Lung (tissue), 12 donors: ENCODE data around the gene C11orf91. TPM values are rescaled to one million over a fixed set of nuclear protein-coding genes. Genes with fewer than 3 reads are reported as not detected.
A peak's percentile ranks its signal among the peaks of the same experiment; 100 is the strongest.

ENCODE experiments used
- ATAC-seq: fragments of 200-7000 bp; cut with Tn5 transposase; one replicate; pipeline ENCODE4 v1.9.1; 2020; ENCODE audit warnings: moderate number of reproducible peaks; ENCODE audit not compliant: insufficient read depth, low FRiP score
- DNase-seq, 3 donors: peaks; one replicate each; pipeline ENCODE4 v3.0.0-alpha.2; 2013 to 2017
- H3K27ac ChIP-seq, 2 donors: one replicate each; pipeline ENCODE4 v1.5.1; 2013; ENCODE audit warnings: mild to moderate bottlenecking in 2 of 2, moderate library complexity in 2 of 2, control low read depth in 1 of 2, inconsistent platforms in 1 of 2, low read depth in 1 of 2, low read length in 1 of 2
- H3K27me3 ChIP-seq, 3 donors: one replicate each; pipeline ENCODE4 v1.5.1; 2013; ENCODE audit warnings: low read length in 2 of 3; ENCODE audit not compliant: control insufficient read depth in 3 of 3, insufficient read depth in 3 of 3
- H3K36me3 ChIP-seq, 4 donors: one replicate each; pipeline ENCODE4 v1.5.1; 2013; ENCODE audit warnings: low read length in 4 of 4, mild to moderate bottlenecking in 1 of 4, moderate library complexity in 1 of 4; ENCODE audit not compliant: control insufficient read depth in 4 of 4, insufficient read depth in 4 of 4
- H3K4me1 ChIP-seq, 5 donors: one replicate each; pipeline ENCODE4 v1.5.1; 2013; ENCODE audit warnings: low read length in 5 of 5, mild to moderate bottlenecking in 2 of 5, moderate library complexity in 1 of 5; ENCODE audit not compliant: control insufficient read depth in 5 of 5, insufficient read depth in 5 of 5
- H3K4me3 ChIP-seq: one replicate; pipeline ENCODE4 v1.5.1; 2013; ENCODE audit warnings: mild to moderate bottlenecking, control low read depth, moderate library complexity
- H3K9ac ChIP-seq, 2 donors: one replicate each; pipeline ENCODE4 v1.5.1; 2013; ENCODE audit warnings: low read length in 2 of 2, control low read depth in 1 of 2; ENCODE audit not compliant: insufficient read depth in 1 of 2
- H3K9me3 ChIP-seq, 4 donors: one replicate each; pipeline ENCODE4 v1.5.1; 2013; ENCODE audit warnings: low read length in 3 of 4, mild to moderate bottlenecking in 1 of 4, moderate library complexity in 1 of 4; ENCODE audit not compliant: control insufficient read depth in 4 of 4, insufficient read depth in 3 of 4
- WGBS, 2 donors: extraction: QIAGEN DNeasy Blood & Tissue Kit; methylation state at CpG; one replicate each; pipeline ENCODE4 v1.1.7; 2013; 5-methylcytosine and 5-hydroxymethylcytosine counted together
- polyA plus RNA-seq, 2 donors: library from polyadenylated mRNA; stranded (reverse); fragments of 200-250 nt; gene quantifications; one replicate each; pipeline ENCODE4 v1.2.1, GENCODE V29; 2013
- total RNA-seq, 2 donors: library from RNA; depleted of rRNA in 1 of 2; stranded (reverse); fragments of >200 nt in 1 of 2; gene quantifications; one replicate each; pipeline ENCODE4 v1.2.1, GENCODE V29; 2014 to 2021
- TF ChIP-seq, protein P1 (sequence below): IDR thresholded peaks from 2 replicates; pipeline ENCODE4 v1.5.1; 2012; ENCODE audit warnings: mild to moderate bottlenecking; ENCODE audit errors: control extremely low read depth, extremely low read depth
- donor health status: control.
- donor health status: control.
- donor health status: Bipolar disorder and iron deficiency.
- donor health status: healthy.
- donor health status: DM: yes; HTN: yes; CAD: no.

The C11orf91 gene
- total and polyA plus RNA-seq, 4 donors = 0.58 to 3.6 TPM; not detected in 2

DNA sequence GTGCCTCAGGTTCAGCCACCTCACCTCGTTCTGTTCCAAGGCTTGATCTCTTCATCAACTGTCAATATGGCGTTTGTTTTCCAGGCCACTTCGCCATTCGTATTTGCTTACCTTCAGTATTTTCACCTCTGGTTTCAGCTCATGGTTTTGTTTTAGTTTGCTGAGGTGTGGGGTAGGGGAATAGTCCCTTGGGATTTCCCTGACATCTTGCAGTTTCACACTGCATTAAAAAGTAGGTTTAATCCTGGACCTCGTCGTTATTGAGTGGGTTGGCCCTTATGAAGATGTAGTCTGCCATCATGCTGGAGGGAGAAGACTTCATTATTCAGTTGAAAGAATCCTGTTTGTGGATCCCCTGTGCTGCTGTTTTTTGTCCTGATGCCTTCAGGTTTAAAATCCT lies 46.0 kb downstream of the C11orf91 start:
- TF ChIP-seq, protein P1, sequence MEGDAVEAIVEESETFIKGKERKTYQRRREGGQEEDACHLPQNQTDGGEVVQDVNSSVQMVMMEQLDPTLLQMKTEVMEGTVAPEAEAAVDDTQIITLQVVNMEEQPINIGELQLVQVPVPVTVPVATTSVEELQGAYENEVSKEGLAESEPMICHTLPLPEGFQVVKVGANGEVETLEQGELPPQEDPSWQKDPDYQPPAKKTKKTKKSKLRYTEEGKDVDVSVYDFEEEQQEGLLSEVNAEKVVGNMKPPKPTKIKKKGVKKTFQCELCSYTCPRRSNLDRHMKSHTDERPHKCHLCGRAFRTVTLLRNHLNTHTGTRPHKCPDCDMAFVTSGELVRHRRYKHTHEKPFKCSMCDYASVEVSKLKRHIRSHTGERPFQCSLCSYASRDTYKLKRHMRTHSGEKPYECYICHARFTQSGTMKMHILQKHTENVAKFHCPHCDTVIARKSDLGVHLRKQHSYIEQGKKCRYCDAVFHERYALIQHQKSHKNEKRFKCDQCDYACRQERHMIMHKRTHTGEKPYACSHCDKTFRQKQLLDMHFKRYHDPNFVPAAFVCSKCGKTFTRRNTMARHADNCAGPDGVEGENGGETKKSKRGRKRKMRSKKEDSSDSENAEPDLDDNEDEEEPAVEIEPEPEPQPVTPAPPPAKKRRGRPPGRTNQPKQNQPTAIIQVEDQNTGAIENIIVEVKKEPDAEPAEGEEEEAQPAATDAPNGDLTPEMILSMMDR = no peak
- Histone ChIP-seq H3K4me1 (peaks cover 0 to 4% (median 0%) of the 10 kb centered on the region in 5 donors), H3K4me3 (no peak overlapping the region), H3K36me3 (no peaks in the 10 kb centered on the region), H3K9me3 (no peaks in the 10 kb centered on the region), H3K27me3 (no peaks in the 10 kb centered on the region), H3K9ac (no peak overlapping the region), H3K27ac (no peak overlapping the region)
- ATAC-seq (no peak), DNase-seq (no peak)
- 87% methylated on average over 6 of the region's 6 CpGs for WGBS, 2 donors

DNA sequence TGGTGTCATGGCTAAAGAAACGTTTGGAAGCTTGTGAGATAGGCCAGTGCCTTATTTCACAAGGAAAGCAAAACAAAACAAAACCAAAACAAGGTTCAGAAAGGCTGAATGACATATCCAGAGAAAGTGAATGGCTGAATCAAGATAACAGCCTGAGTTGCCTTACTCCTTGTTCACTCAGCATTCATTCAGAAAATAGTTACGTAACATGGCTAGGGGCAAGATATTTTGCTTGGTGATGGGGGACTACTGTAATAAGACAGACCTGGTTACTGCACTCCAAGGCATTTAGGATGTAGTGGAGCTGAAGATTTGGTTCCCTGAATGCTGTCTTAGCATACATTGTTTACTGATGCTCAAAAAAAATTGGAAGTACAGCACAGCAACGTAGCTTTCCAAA lies 47.7 kb downstream of the C11orf91 start:
- TF ChIP-seq, protein P1 = no peak
- WGBS, 2 donors = 63 to 66% methylated on average over 3 of the region's 3 CpGs
- peak in 1 of 3 donors; percentile 10 for DNase-seq
- H3K27me3 ChIP-seq = no peaks in the 10 kb centered on the region
- H3K4me3 ChIP-seq = no peak overlapping the region
- peaks cover 0 to 4% (median 0%) of the 10 kb centered on the region in 5 donors for H3K4me1 ChIP-seq
- no peaks in the 10 kb centered on the region for H3K9me3 ChIP-seq
- ATAC-seq = no peak
- H3K27ac ChIP-seq = no peak overlapping the region
- no peaks in the 10 kb centered on the region for H3K36me3 ChIP-seq
- no peak overlapping the region for H3K9ac ChIP-seq

GRCh38 chr11:33652431-33652830 lies 48.2 kb downstream of the C11orf91 start:
- Histone ChIP-seq H3K9ac (no peak overlapping the region), H3K36me3 (no peaks in the 10 kb centered on the region), H3K4me3 (no peak overlapping the region), H3K27me3 (no peaks in the 10 kb centered on the region), H3K4me1 (peaks cover 0 to 4% (median 0%) of the 10 kb centered on the region in 5 donors), H3K27ac (no peak overlapping the region), H3K9me3 (no peaks in the 10 kb centered on the region)
- DNase-seq (no peak), ATAC-seq (no peak)
- WGBS, 2 donors = 61 to 80% methylated on average over 1 of the region's 1 CpG
- TF ChIP-seq, protein P1 = no peak

- ATAC-seq (no peak), DNase-seq (no peak)
- Histone ChIP-seq H3K27ac (no peak overlapping the region), H3K4me1 (peaks cover 0 to 4% (median 0%) of the 10 kb centered on the region in 5 donors), H3K27me3 (no peaks in the 10 kb centered on the region), H3K36me3 (no peaks in the 10 kb centered on the region), H3K4me3 (no peak overlapping the region), H3K9me3 (no peaks in the 10 kb centered on the region), H3K9ac (no peak overlapping the region)
- WGBS, 2 donors = 57 to 78% methylated on average over 6 of the region's 6 CpGs
- TF ChIP-seq, protein P1 = no peak
Observed at GRCh38 chr11:33651990-33652389, 48.6 kb downstream of the C11orf91 start.
